ENCODE data around the gene MOB2. TPM values are rescaled to one million over a fixed set of nuclear protein-coding genes. Genes with fewer than 3 reads are reported as not detected.

MOB2 gene
- total and polyA plus RNA-seq, 4 donors: 31.6 to 45.2 (median 36.4) TPM

DNA sequence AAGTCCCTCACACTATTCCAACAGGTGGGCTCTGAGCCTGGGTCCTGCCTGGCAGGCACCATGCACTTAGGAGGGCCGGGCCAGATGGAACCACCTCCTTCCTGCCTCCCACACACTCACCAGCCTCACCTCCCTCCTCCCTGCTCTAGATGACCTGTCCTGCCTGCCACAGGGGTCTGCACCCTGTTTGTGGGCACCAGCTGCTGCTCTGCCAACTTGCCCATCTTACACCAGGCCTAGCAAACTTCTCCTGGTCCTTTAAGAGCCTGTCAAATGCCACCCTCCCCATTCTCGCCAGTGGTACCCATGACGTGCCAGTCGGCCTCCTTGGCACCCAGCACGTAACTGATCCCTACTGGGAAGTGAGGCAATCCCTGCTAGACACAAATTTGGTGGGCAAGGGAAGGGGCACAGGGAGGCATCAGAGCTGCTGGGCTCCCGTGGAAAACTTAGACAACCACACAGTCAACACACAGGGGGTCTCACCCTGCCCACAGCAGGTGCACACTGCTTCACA, 3.1 kb downstream of the MOB2 start:
- H3K27ac ChIP-seq (ENCODE audit: low read depth in 1 of 2, low read length in 1 of 2): peak overlapping the region in 1 of 2 donors; percentile 57
- H3K36me3 ChIP-seq (ENCODE audit: control insufficient read depth in 4 of 4, insufficient read depth in 4 of 4, low read length in 4 of 4): peaks cover 0 to 32% (median 9%) of the 10 kb centered on the region in 4 donors
- DNase-seq (no peak), ATAC-seq (ENCODE audit: insufficient read depth, low FRiP score) (no peak)
- no peak overlapping the region for H3K4me3 ChIP-seq
- no peak overlapping the region for H3K9ac ChIP-seq (ENCODE audit: insufficient read depth in 1 of 2, low read length in 2 of 2)
- 52 to 64% methylated on average over 6 of the region's 6 CpGs for WGBS, 2 donors
- H3K4me1 ChIP-seq (ENCODE audit: control insufficient read depth in 5 of 5, insufficient read depth in 5 of 5, low read length in 5 of 5): peaks cover 9 to 62% (median 9%) of the 10 kb centered on the region in 5 donors
- TF ChIP-seq, protein P1, sequence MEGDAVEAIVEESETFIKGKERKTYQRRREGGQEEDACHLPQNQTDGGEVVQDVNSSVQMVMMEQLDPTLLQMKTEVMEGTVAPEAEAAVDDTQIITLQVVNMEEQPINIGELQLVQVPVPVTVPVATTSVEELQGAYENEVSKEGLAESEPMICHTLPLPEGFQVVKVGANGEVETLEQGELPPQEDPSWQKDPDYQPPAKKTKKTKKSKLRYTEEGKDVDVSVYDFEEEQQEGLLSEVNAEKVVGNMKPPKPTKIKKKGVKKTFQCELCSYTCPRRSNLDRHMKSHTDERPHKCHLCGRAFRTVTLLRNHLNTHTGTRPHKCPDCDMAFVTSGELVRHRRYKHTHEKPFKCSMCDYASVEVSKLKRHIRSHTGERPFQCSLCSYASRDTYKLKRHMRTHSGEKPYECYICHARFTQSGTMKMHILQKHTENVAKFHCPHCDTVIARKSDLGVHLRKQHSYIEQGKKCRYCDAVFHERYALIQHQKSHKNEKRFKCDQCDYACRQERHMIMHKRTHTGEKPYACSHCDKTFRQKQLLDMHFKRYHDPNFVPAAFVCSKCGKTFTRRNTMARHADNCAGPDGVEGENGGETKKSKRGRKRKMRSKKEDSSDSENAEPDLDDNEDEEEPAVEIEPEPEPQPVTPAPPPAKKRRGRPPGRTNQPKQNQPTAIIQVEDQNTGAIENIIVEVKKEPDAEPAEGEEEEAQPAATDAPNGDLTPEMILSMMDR (IDR thresholded peaks at IDR 0.05; ENCODE audit: control extremely low read depth, extremely low read depth): no peak
- no peaks in the 10 kb centered on the region for H3K27me3 ChIP-seq (ENCODE audit: control insufficient read depth in 3 of 3, insufficient read depth in 3 of 3, low read length in 2 of 3)
- H3K9me3 ChIP-seq (ENCODE audit: control insufficient read depth in 4 of 4, insufficient read depth in 3 of 4, low read length in 3 of 4): no peaks in the 10 kb centered on the region

DNA sequence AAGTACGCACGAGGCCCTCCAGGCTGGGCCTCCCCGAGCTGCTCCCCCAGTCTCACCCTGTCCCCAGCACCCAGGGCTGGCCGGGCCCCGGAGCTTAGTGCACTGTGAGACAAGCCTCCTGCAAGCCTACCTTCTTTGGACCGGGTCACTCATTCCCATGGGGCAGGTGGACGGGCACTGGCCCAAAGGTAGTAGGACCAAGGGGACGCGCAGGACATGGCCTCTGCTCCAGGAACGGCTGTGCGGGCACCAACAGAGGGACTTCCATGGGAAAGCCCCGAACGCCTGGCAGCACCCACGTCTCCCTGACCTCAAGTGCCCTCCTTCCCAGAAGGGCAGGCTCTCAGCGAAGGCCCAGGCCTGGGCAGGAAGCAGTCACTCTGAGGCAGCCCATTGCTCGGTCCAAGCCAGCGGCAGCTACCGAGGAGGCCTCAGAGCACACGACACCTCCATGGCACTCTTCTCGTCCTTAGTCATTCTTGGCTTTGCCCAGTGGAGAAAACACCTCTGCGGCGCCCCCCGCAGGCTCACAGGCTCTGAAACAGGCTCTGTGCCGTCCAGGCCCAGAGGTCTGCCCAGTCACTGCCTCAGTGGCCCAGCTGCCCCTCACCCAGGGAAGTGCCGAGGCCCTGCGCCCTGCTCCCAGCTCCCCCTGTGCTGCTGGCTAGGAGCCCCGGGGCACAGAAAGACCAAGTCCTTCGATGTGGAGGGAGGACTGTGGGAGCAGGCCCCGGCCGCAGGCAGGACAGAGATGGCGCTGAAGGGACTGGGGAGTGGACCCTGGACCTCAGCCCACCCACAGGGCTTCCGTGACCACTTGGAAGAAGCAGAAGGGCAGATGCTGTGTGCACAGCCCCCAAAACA, 3.8 kb downstream of the MOB2 start:
- TF ChIP-seq, protein P1 (IDR thresholded peaks at IDR 0.05; ENCODE audit: control extremely low read depth, extremely low read depth): no peak
- ATAC-seq (ENCODE audit: insufficient read depth, low FRiP score) (peak; percentile 33), DNase-seq (no peak)
- Histone ChIP-seq H3K27me3 (ENCODE audit: control insufficient read depth in 3 of 3, insufficient read depth in 3 of 3, low read length in 2 of 3) (no peaks in the 10 kb centered on the region), H3K36me3 (ENCODE audit: control insufficient read depth in 4 of 4, insufficient read depth in 4 of 4, low read length in 4 of 4) (peaks cover 1 to 39% (median 9%) of the 10 kb centered on the region in 4 donors), H3K9ac (ENCODE audit: insufficient read depth in 1 of 2, low read length in 2 of 2) (no peak overlapping the region), H3K9me3 (ENCODE audit: control insufficient read depth in 4 of 4, insufficient read depth in 3 of 4, low read length in 3 of 4) (no peaks in the 10 kb centered on the region), H3K4me3 (no peak overlapping the region), H3K27ac (ENCODE audit: low read depth in 1 of 2, low read length in 1 of 2) (peak overlapping the region in 1 of 2 donors; percentile 57), H3K4me1 (ENCODE audit: control insufficient read depth in 5 of 5, insufficient read depth in 5 of 5, low read length in 5 of 5) (peaks cover 9 to 55% (median 9%) of the 10 kb centered on the region in 5 donors)
- WGBS, 2 donors: 70 to 88% methylated on average over 32 of the region's 32 CpGs

DNA sequence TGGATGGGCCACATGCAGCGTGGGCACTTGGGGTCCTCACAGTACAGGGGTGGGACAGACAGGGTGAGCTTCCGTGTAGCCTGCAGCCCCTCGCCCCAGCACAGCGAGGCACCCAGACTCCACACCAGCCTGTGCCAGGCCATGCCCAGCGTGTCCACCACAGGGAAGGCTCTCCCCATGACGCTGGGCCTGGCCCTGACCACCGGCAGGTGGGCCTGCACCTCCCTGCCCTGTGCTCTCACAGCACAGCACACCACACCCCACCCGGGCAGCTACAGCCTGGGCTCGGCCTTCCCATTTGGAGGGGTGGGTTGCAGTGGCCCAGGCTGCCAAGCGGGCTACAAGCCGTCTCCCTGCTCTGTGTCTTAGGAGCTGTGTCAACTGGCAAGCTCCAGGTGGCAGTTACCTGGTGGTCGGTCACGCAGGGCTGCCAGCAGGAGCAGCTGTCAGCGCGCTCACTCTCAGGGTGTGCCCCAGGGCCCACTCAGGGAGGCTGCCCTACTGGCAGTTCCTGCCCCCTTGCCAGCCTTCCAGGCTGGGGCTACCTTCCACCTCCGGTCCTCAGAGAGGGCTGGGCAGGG, 4.6 kb downstream of the MOB2 start:
- TF ChIP-seq, protein P1 (IDR thresholded peaks at IDR 0.05; ENCODE audit: control extremely low read depth, extremely low read depth): no peak
- no peak overlapping the region for H3K9ac ChIP-seq (ENCODE audit: insufficient read depth in 1 of 2, low read length in 2 of 2)
- peaks cover 1 to 47% (median 9%) of the 10 kb centered on the region in 5 donors for H3K4me1 ChIP-seq (ENCODE audit: control insufficient read depth in 5 of 5, insufficient read depth in 5 of 5, low read length in 5 of 5)
- no peak overlapping the region for H3K4me3 ChIP-seq
- no peaks in the 10 kb centered on the region for H3K27me3 ChIP-seq (ENCODE audit: control insufficient read depth in 3 of 3, insufficient read depth in 3 of 3, low read length in 2 of 3)
- 93 to 94% methylated on average over 16 of the region's 16 CpGs for WGBS, 2 donors
- H3K9me3 ChIP-seq (ENCODE audit: control insufficient read depth in 4 of 4, insufficient read depth in 3 of 4, low read length in 3 of 4): no peaks in the 10 kb centered on the region
- peak overlapping the region in 1 of 2 donors; percentile 57 for H3K27ac ChIP-seq (ENCODE audit: low read depth in 1 of 2, low read length in 1 of 2)
- peaks cover 3 to 42% (median 11%) of the 10 kb centered on the region in 4 donors for H3K36me3 ChIP-seq (ENCODE audit: control insufficient read depth in 4 of 4, insufficient read depth in 4 of 4, low read length in 4 of 4)
- ATAC-seq (ENCODE audit: insufficient read depth, low FRiP score) (no peak), DNase-seq (no peak)
